DOHH2 (cell line): ENCODE measurements around the gene AHNAK.

Experiments
- CTCF ChIP-seq: fragments of 200-600 bp; sonication (generic); IDR thresholded peaks from one replicate; pipeline ENCODE4 v1.5.1; 2014; ENCODE audit warnings: antibody characterized with exemption, mild to moderate bottlenecking, low read depth, low read length; ENCODE audit not compliant: poor library complexity, severe bottlenecking
- EZH2phosphoT487 ChIP-seq: fragments of 200-600 bp; sonication (generic); IDR thresholded peaks from 2 replicates; pipeline ENCODE4 v1.6.1; 2017; ENCODE audit warnings: borderline replicate concordance, mild to moderate bottlenecking, antibody characterized with exemption, low read length, moderate library complexity, mixed read lengths

- TF ChIP-seq CTCF = peak; percentile 10
- TF ChIP-seq EZH2phosphoT487 = no peak
Measured at GRCh38 chr11:62497132-62497801, 49.3 kb downstream of the AHNAK start.
